Neural progenitor cell (in vitro differentiated cells): Measurements from ENCODE around the gene KDSR. TPM values are rescaled to one million over a fixed set of nuclear protein-coding genes. Genes with fewer than 3 reads are reported as not detected.

ENCODE experiments used
- DNase-seq: peaks from one replicate; pipeline ENCODE4 v3.0.0-alpha.2; 2016; ENCODE audit warnings: low spot score
- H2AFZ ChIP-seq: fragments of 200-600 bp; sonication (generic); replicated peaks from 2 replicates; pipeline ENCODE4 v1.6.1; 2016; ENCODE audit warnings: antibody characterized with exemption
- H3F3A ChIP-seq: fragments of 200-600 bp; sonication (generic); 2 replicates; pipeline ENCODE4 v1.6.1; 2016; ENCODE audit warnings: antibody characterized with exemption, low read depth
- H3K27ac ChIP-seq: fragments of 200-600 bp; sonication (generic); 2 replicates; pipeline ENCODE4 v1.5.1; 2016; ENCODE audit warnings: mild to moderate bottlenecking
- H3K27me3 ChIP-seq: fragments of 200-600 bp; sonication (generic); 2 replicates; pipeline ENCODE4 v1.6.1; 2016; ENCODE audit warnings: mild to moderate bottlenecking, moderate library complexity
- H3K36me3 ChIP-seq: fragments of 200-600 bp; sonication (generic); 2 replicates; pipeline ENCODE4 v1.5.1; 2016
- H3K4me1 ChIP-seq: fragments of 200-600 bp; sonication (generic); 2 replicates; pipeline ENCODE4 v1.6.1; 2016; ENCODE audit warnings: mixed run types
- H3K4me2 ChIP-seq: fragments of 200-600 bp; sonication (generic); 2 replicates; pipeline ENCODE4 v1.6.1; 2016
- H3K4me3 ChIP-seq: fragments of 200-600 bp; sonication (generic); 2 replicates; pipeline ENCODE4 v1.5.1; 2016
- H3K79me2 ChIP-seq: fragments of 200-600 bp; sonication (generic); 2 replicates; pipeline ENCODE4 v1.6.1; 2016; ENCODE audit warnings: low read depth
- H3K9ac ChIP-seq: fragments of 200-600 bp; sonication (generic); 2 replicates; pipeline ENCODE4 v1.6.1; 2016
- H3K9me3 ChIP-seq: fragments of 200-600 bp; sonication (generic); 2 replicates; pipeline ENCODE4 v1.5.1; 2016; ENCODE audit warnings: low read depth
- H4K20me1 ChIP-seq: fragments of 200-600 bp; sonication (generic); 2 replicates; pipeline ENCODE4 v1.6.1; 2016; ENCODE audit warnings: low read depth
- H3K27ac Mint-ChIP-seq: 3 replicates; pipeline ENCODE4 v1.8.0; 2021; ENCODE audit warnings: mixed read lengths
- H3K27me3 Mint-ChIP-seq: 2 replicates; pipeline ENCODE4 v1.8.0; 2022; ENCODE audit warnings: low read depth, mild to moderate bottlenecking, inconsistent platforms, moderate library complexity, mixed read lengths; ENCODE audit not compliant: insufficient read depth
- H3K36me3 Mint-ChIP-seq: 3 replicates; pipeline ENCODE4 v1.8.0; 2021; ENCODE audit warnings: mixed read lengths
- H3K4me1 Mint-ChIP-seq: 3 replicates; pipeline ENCODE4 v1.8.0; 2021; ENCODE audit warnings: mixed read lengths
- H3K4me3 Mint-ChIP-seq: 3 replicates; pipeline ENCODE4 v1.8.0; 2021; ENCODE audit warnings: mild to moderate bottlenecking, moderate library complexity, mixed read lengths
- H3K9me3 Mint-ChIP-seq: 3 replicates; pipeline ENCODE4 v1.8.0; 2020; ENCODE audit warnings: mixed read lengths
- EZH2 ChIP-seq: fragments of 200-600 bp; sonication (generic); IDR thresholded peaks from 2 replicates; pipeline ENCODE4 v1.6.1; 2017; ENCODE audit warnings: antibody characterized with exemption, mild to moderate bottlenecking, moderate library complexity
- EZH2phosphoT487 ChIP-seq: fragments of 200-600 bp; sonication (generic); IDR thresholded peaks from 2 replicates; pipeline ENCODE4 v1.6.1; 2017; ENCODE audit warnings: antibody characterized with exemption
- total RNA-seq: library from RNA; depleted of rRNA; stranded (reverse); fragments of >200 nt; gene quantifications from 2 replicates; pipeline ENCODE4 v1.2.3, GENCODE V29; 2015; ENCODE audit warnings: low replicate concordance
- TF ChIP-seq, protein P1 (sequence below): fragments of 200-600 bp; sonication (generic); IDR thresholded peaks from 2 replicates; pipeline ENCODE4 v1.5.1; 2017; ENCODE audit warnings: antibody characterized with exemption, mild to moderate bottlenecking

Gene KDSR
- total RNA-seq, 1 donor from 2014 or later, result 20.6 TPM

DNA sequence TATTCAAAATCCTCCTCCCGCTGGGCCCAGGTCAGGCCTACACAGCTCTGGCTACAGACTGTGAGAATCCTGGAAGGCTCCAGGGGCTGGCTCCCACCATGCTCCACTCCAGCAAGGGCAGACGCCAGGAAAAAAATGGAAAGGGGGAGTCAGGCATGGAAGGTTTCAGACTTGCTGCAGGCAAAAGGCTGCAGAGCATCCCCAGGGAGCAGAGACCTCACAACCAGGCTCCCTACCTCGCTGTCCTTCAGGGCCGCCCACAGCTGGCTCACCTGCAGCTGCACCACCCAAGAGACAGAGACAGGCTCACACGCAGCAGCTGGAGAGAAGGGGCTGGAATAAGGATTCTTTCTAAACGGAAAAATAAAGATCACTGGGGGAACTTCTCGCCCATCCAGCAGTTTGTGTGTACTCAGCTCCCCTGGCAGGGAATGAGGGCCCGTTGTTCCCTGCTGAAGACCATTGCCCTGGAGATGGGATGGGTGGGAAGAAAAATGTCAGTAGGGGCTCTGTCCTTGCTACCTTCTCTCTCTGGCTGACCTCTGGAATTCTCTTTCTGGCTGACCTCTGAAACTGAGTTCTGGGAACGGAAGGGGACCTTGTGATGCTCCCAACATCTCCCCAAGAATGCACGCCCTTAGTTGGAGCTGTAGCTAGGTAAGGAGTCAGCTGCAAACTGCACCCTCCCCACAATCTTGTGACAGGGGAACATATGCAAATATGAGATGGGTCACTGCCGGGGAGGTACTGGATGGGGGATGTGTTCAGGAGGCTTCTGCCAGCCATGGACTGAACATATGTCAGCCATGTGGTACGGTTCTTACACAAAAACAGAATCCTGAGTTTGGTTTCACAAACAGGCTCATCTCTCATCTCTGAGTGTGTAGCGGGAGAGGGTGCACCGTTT lies 81.9 kb downstream of the KDSR start:
- no peak for TF ChIP-seq EZH2
- TF ChIP-seq, protein P1, sequence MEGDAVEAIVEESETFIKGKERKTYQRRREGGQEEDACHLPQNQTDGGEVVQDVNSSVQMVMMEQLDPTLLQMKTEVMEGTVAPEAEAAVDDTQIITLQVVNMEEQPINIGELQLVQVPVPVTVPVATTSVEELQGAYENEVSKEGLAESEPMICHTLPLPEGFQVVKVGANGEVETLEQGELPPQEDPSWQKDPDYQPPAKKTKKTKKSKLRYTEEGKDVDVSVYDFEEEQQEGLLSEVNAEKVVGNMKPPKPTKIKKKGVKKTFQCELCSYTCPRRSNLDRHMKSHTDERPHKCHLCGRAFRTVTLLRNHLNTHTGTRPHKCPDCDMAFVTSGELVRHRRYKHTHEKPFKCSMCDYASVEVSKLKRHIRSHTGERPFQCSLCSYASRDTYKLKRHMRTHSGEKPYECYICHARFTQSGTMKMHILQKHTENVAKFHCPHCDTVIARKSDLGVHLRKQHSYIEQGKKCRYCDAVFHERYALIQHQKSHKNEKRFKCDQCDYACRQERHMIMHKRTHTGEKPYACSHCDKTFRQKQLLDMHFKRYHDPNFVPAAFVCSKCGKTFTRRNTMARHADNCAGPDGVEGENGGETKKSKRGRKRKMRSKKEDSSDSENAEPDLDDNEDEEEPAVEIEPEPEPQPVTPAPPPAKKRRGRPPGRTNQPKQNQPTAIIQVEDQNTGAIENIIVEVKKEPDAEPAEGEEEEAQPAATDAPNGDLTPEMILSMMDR, result no peak
- TF ChIP-seq EZH2phosphoT487, result no peak
- peaks cover 6% of the 10 kb centered on the region for H3K36me3 Mint-ChIP-seq

DNA sequence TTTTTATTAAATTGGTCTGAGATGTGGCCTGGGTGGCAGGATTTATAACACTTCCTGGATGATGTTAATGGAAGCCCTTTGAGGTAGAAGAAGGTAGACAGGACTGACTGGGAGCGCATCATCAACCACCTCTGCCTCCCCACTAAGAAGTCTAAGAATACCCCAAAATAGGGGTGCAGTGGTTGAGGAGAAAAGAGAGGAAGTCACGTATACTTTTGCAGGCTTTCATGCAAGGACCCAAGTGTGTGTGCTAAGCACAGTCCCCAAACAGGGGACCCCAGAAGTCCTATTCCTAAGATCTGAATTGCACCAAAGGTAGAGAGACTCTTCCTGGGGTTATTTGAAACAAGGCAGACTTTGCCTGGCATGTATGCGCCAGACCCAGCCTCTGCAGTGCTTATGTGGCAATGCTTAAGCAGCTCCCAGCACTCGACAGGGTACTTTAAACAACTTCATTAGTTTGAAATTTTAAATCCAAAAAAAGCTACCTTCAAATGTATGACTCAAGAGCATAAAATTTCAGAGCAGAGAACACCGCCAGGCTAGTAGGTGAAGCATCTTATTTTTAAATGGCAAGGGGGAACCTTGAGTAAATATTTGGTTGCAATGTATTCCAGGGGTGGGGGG lies 82.7 kb downstream of the KDSR start:
- no peaks in the 10 kb centered on the region for H4K20me1 ChIP-seq
- no peaks in the 10 kb centered on the region for H3K9me3 ChIP-seq
- H3K36me3 ChIP-seq, result no peaks in the 10 kb centered on the region
- no peak overlapping the region for H3K9ac ChIP-seq
- no peak overlapping the region for H3K4me3 Mint-ChIP-seq
- TF ChIP-seq EZH2phosphoT487 (no peak), EZH2 (no peak)
- TF ChIP-seq, protein P1, result no peak
- no peaks in the 10 kb centered on the region for H3F3A ChIP-seq
- no peak overlapping the region for H2AFZ ChIP-seq
- H3K27ac ChIP-seq, result no peak overlapping the region
- no peaks in the 10 kb centered on the region for H3K79me2 ChIP-seq
- H3K4me3 ChIP-seq, result no peak overlapping the region
- peaks cover 11% of the 10 kb centered on the region for H3K27me3 Mint-ChIP-seq
- H3K27ac Mint-ChIP-seq, result no peak overlapping the region
- no peaks in the 10 kb centered on the region for H3K4me1 ChIP-seq
- H3K9me3 Mint-ChIP-seq, result no peaks in the 10 kb centered on the region
- no peaks in the 10 kb centered on the region for H3K27me3 ChIP-seq
- H3K4me1 Mint-ChIP-seq, result peaks cover 13% of the 10 kb centered on the region
- DNase-seq, result no peak
- H3K36me3 Mint-ChIP-seq, result peaks cover 6% of the 10 kb centered on the region
- no peak overlapping the region for H3K4me2 ChIP-seq

More for the DNA sequence above, 81.9 kb downstream of the KDSR start:
- Histone ChIP-seq H3K4me3 (no peak overlapping the region), H3K4me1 (peaks cover 5% of the 10 kb centered on the region), H3K27me3 (no peaks in the 10 kb centered on the region), H3K9me3 (no peaks in the 10 kb centered on the region), H2AFZ (no peak overlapping the region), H3K9ac (no peak overlapping the region), H3K4me2 (no peak overlapping the region), H3F3A (peaks cover 1% of the 10 kb centered on the region), H3K27ac (no peak overlapping the region), H3K79me2 (no peaks in the 10 kb centered on the region), H3K36me3 (no peaks in the 10 kb centered on the region), H4K20me1 (no peaks in the 10 kb centered on the region)
- H3K27ac Mint-ChIP-seq, result no peak overlapping the region
- DNase-seq, result no peak
- no peak overlapping the region for H3K4me3 Mint-ChIP-seq
- H3K9me3 Mint-ChIP-seq, result no peaks in the 10 kb centered on the region
- H3K4me1 Mint-ChIP-seq, result peaks cover 13% of the 10 kb centered on the region
- peaks cover 11% of the 10 kb centered on the region for H3K27me3 Mint-ChIP-seq

DNA sequence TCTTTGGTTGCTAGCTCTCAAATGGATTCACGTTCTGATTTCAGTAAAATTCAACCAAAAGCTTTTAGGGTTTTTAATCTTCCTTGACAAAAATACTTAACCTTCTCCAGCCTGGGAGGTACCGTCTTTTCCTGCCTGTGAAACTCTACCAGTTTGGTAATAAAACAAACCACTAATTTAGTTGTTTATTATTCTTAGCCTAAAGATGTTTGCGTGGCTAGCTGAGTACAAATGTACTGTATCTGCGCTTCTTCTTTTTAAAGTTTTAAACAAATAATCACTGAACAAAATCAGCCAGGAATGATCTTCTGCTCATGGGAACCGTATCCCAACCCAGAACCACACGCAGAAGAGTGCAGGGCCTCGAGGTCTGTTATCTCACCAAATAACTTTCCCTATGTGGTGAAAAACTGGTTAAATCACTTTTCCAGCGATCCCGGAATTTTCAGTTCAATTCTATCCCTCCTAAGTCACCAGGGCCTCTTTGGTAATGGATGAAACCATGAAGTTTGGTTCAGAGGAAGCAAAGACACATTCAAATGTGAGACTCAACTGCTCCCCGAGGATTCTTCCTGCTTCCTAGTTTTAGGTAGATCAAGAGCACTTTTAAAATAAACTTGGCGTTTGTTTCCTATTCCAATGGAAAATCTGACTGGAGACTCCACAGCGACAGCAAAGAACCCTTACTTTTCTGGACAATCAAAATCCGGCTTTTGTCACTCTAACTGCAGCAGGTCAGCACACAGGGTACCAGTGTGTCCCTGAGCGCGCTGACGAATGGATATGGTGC lies 83.5 kb downstream of the KDSR start:
- no peaks in the 10 kb centered on the region for H3K27me3 ChIP-seq
- no peak overlapping the region for H3K4me2 ChIP-seq
- H3F3A ChIP-seq, result no peaks in the 10 kb centered on the region
- H3K4me1 ChIP-seq, result no peaks in the 10 kb centered on the region
- no peak overlapping the region for H3K9ac ChIP-seq
- Mint-ChIP-seq H3K27ac (no peak overlapping the region), H3K9me3 (no peaks in the 10 kb centered on the region), H3K4me1 (peaks cover 13% of the 10 kb centered on the region), H3K36me3 (peaks cover 6% of the 10 kb centered on the region), H3K27me3 (peaks cover 11% of the 10 kb centered on the region), H3K4me3 (no peak overlapping the region)
- H4K20me1 ChIP-seq, result no peaks in the 10 kb centered on the region
- TF ChIP-seq EZH2 (no peak), EZH2phosphoT487 (no peak)
- TF ChIP-seq, protein P1, result no peak
- H3K79me2 ChIP-seq, result no peaks in the 10 kb centered on the region
- H3K36me3 ChIP-seq, result no peaks in the 10 kb centered on the region
- H2AFZ ChIP-seq, result no peak overlapping the region
- DNase-seq, result no peak
- no peak overlapping the region for H3K4me3 ChIP-seq
- H3K27ac ChIP-seq, result no peak overlapping the region
- no peaks in the 10 kb centered on the region for H3K9me3 ChIP-seq
